ENCODE data around the gene PRPF8. TPM values are rescaled to one million over a fixed set of nuclear protein-coding genes. Genes with fewer than 3 reads are reported as not detected.
A peak's percentile ranks its signal among the peaks of the same experiment; 100 is the strongest.

PRPF8 gene
- total RNA-seq, 1 donor from 2014 or later, result 136 TPM

DNA sequence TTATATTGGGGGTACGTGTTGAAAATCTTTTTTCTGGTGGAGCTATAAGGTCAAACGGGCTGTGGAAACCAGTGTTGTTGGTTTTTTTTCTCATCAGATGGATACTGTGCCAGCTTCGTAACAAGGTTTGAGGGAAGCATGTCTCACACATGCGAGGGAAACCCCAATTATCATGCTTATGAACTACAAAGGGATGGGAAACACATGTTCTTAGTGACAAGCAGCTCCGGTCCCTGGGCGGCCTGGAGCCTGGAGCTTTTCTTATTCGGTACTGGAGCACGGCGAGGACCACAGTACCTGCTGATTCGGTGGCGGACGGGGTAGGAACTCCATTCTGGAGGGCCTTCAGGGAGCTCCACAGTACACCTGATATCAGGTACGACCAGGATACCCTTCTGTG, 68.6 kb downstream of the PRPF8 start:
- no peak for TF ChIP-seq CTCF (IDR thresholded peaks at IDR 0.05; ENCODE audit: borderline replicate concordance)
- Histone ChIP-seq H3K4me3 (no peak overlapping the region), H3K9me3 (replicated peaks) (no peaks in the 10 kb centered on the region), H3K4me1 (peaks cover 18% of the 10 kb centered on the region), H3K27ac (replicated peaks) (no peak overlapping the region), H3K36me3 (peaks cover 6% of the 10 kb centered on the region), H3K27me3 (ENCODE audit: low read depth) (no peaks in the 10 kb centered on the region)
- intact Hi-C loops (cut with micrococcal nuclease), result no loop called here
- no peak for DNase-seq

DNA sequence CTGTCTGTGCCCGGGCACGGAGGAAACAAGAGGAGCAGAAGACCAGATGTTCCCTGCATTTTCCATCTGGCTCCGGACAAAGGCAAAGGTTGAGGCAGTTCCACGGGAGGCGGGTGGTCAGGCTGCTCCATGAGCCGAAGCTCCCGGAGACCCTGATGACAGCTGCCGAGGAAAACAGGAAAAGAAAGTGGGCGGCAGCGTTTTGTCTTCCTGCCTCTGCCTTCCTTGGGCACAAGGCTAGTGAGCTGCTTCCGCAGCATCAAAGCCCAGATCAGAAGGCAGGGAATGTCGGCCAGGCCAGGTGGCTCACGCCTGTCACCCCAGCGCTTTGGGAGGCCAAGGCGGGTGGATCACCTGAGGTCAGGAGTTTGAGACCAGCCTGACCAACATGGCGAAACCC, 72.3 kb downstream of the PRPF8 start:
- Histone ChIP-seq H3K4me1 (peaks cover 8% of the 10 kb centered on the region), H3K9me3 (replicated peaks) (no peaks in the 10 kb centered on the region), H3K4me3 (no peak overlapping the region), H3K36me3 (peaks cover 6% of the 10 kb centered on the region), H3K27me3 (ENCODE audit: low read depth) (no peaks in the 10 kb centered on the region), H3K27ac (replicated peaks) (peak overlapping the region; percentile 27)
- intact Hi-C loops (cut with micrococcal nuclease), result no loop called here
- TF ChIP-seq CTCF (IDR thresholded peaks at IDR 0.05; ENCODE audit: borderline replicate concordance), result no peak
- DNase-seq, result no peak

GRCh38 chr17:1611715-1612114, 73.0 kb downstream of the PRPF8 start:
- Histone ChIP-seq H3K36me3 (peaks cover 6% of the 10 kb centered on the region), H3K4me3 (no peak overlapping the region), H3K27ac (replicated peaks) (peak overlapping the region; percentile 27), H3K27me3 (ENCODE audit: low read depth) (no peaks in the 10 kb centered on the region), H3K4me1 (peaks cover 7% of the 10 kb centered on the region), H3K9me3 (replicated peaks) (no peaks in the 10 kb centered on the region)
- no peak for DNase-seq
- no peak for TF ChIP-seq CTCF (IDR thresholded peaks at IDR 0.05; ENCODE audit: borderline replicate concordance)
- intact Hi-C loops (cut with micrococcal nuclease), result no loop called here

DNA sequence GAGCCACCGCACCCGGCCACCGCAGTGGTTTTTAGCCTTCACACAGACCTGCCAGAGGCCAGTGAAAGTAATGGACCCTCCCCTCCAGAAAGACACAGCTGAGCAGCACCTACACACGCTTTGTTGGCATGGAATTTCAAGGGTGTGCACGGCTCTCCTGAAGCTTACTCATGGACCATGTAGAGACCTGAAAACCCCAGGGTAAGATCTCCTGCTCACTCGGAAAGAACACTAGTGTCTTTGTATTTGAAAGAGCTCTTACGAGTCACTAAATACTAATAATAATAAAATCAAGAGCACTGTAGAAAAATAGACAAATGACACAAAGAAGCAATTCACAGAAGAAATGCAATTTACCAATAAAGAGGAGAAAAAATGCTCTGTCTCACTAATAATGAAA, 76.0 kb downstream of the PRPF8 start:
- DNase-seq, result no peak
- Histone ChIP-seq H3K4me3 (no peak overlapping the region), H3K27me3 (ENCODE audit: low read depth) (no peaks in the 10 kb centered on the region), H3K9me3 (replicated peaks) (no peaks in the 10 kb centered on the region), H3K36me3 (peaks cover 6% of the 10 kb centered on the region), H3K4me1 (peaks cover 7% of the 10 kb centered on the region), H3K27ac (replicated peaks) (no peak overlapping the region)
- TF ChIP-seq CTCF (IDR thresholded peaks at IDR 0.05; ENCODE audit: borderline replicate concordance), result no peak
- intact Hi-C loops (cut with micrococcal nuclease), result no loop called here

- Histone ChIP-seq H3K4me1 (peaks cover 7% of the 10 kb centered on the region), H3K4me3 (no peak overlapping the region), H3K36me3 (peaks cover 5% of the 10 kb centered on the region), H3K27me3 (ENCODE audit: low read depth) (no peaks in the 10 kb centered on the region), H3K9me3 (replicated peaks) (no peaks in the 10 kb centered on the region), H3K27ac (replicated peaks) (peak overlapping the region; percentile 44)
- no peak for DNase-seq
- intact Hi-C loops (cut with micrococcal nuclease), result no loop called here
- no peak for TF ChIP-seq CTCF (IDR thresholded peaks at IDR 0.05; ENCODE audit: borderline replicate concordance)
These were observed 76.7 kb downstream of the PRPF8 start for GRCh38 chr17:1607971-1608320.

Data from left ventricle myocardium inferior (tissue), 1 donor.